T-cell (primary cell): ENCODE data around the gene PSEN1. TPM values are rescaled to one million over a fixed set of nuclear protein-coding genes. Genes with fewer than 3 reads are reported as not detected.
A peak's percentile ranks its signal among the peaks of the same experiment; 100 is the strongest.

Experiments
- ATAC-seq, 4 experiments: fragments of 200-7000 bp in 3 of 4; fragments of 150-1000 bp in 1 of 4; cut with Tn5 transposase; replicated peaks in 1 of 4; 1 replicate in 3 of 4; 2 replicates in 1 of 4; pipeline ENCODE4 v1.10.0; 2021; ENCODE audit warnings: moderate library complexity in 3 of 4, mild to moderate bottlenecking in 2 of 4, moderate number of reproducible peaks in 1 of 4
- CTCF ChIA-PET, 2 donors: fragments of 300-600 bp; sonication (Branson Sonifier 250); formaldehyde crosslinking; loops; one replicate each; lab custom pipeline; 2022; ENCODE audit warnings: antibody characterized with exemption in 2 of 2; lab: Charles Lee
- POLR2A ChIA-PET, 2 donors: fragments of 300-600 bp; sonication (Branson Sonifier 250); formaldehyde crosslinking; loops; one replicate each; lab custom pipeline; 2022; ENCODE audit warnings: antibody characterized with exemption in 2 of 2; lab: Charles Lee
- DNase-seq, 35 experiments: peaks; one replicate each; pipeline versions ENCODE4 v3.0.0 to v3.0.0-alpha.2; 2013 to 2023
- H3K27ac ChIP-seq: one replicate; pipeline ENCODE4 v1.5.1; 2013; ENCODE audit warnings: low read length
- H3K27me3 ChIP-seq, 2 experiments: replicated peaks in 1 of 2; 1 replicate in 1 of 2; 2 replicates in 1 of 2; pipeline versions ENCODE4 v1.6.1 to v1.7.0; 2013; ENCODE audit warnings: low read length in 1 of 2, mixed read lengths in 1 of 2; ENCODE audit not compliant: control insufficient read depth in 2 of 2, insufficient read depth in 2 of 2; ENCODE audit errors: extremely low read depth in 1 of 2
- H3K36me3 ChIP-seq, 2 donors: 1 replicate in 1 of 2; 2 replicates in 1 of 2; pipeline versions ENCODE4 v1.6.1 to v1.7.0; 2013; ENCODE audit warnings: low read length in 1 of 2; ENCODE audit not compliant: control insufficient read depth in 2 of 2, insufficient read depth in 1 of 2; ENCODE audit errors: extremely low read depth in 1 of 2
- H3K4me1 ChIP-seq, 2 experiments: 1 replicate in 1 of 2; 2 replicates in 1 of 2; pipeline versions ENCODE4 v1.6.1 to v1.7.0; 2013; ENCODE audit warnings: low read length in 2 of 2, mixed read lengths in 1 of 2; ENCODE audit not compliant: insufficient read depth in 2 of 2, control insufficient read depth in 1 of 2; ENCODE audit errors: extremely low read depth in 1 of 2
- H3K4me3 ChIP-seq, 2 donors: 1 replicate in 1 of 2; 2 replicates in 1 of 2; pipeline versions ENCODE4 v1.5.1 to v1.7.0; 2013; ENCODE audit warnings: mild to moderate bottlenecking in 2 of 2, low read length in 1 of 2, moderate library complexity in 1 of 2; ENCODE audit not compliant: control insufficient read depth in 1 of 2; ENCODE audit errors: extremely low read depth in 1 of 2
- H3K9me3 ChIP-seq: 2 replicates; pipeline ENCODE4 v1.7.0; 2013
- H3K27ac Mint-ChIP-seq, 2 donors: one replicate each; pipeline ENCODE4 v1.8.0; 2020 to 2021; ENCODE audit warnings: mild to moderate bottlenecking in 2 of 2, mixed read lengths in 2 of 2
- H3K27me3 Mint-ChIP-seq, 2 donors: one replicate each; pipeline ENCODE4 v1.8.0; 2021 to 2022; ENCODE audit warnings: mixed read lengths in 2 of 2
- H3K36me3 Mint-ChIP-seq: one replicate; pipeline ENCODE4 v1.8.0; 2021; ENCODE audit warnings: mixed read lengths
- H3K4me1 Mint-ChIP-seq, 3 donors: one replicate each; pipeline ENCODE4 v1.8.0; 2020 to 2022; ENCODE audit warnings: mixed read lengths in 3 of 3, mild to moderate bottlenecking in 1 of 3
- H3K4me3 Mint-ChIP-seq, 3 donors: one replicate each; pipeline ENCODE4 v1.8.0; 2020 to 2022; ENCODE audit warnings: mild to moderate bottlenecking in 3 of 3, mixed read lengths in 3 of 3, moderate library complexity in 3 of 3
- H3K9me3 Mint-ChIP-seq, 3 donors: one replicate each; pipeline ENCODE4 v1.8.0; 2020 to 2022; ENCODE audit warnings: mixed read lengths in 3 of 3
- WGBS: methylation state at CpG from one replicate; pipeline ENCODE4 v1.1.5; 2013; ENCODE audit warnings: missing lambda C conversion rate; ENCODE audit not compliant: insufficient coverage; 5-methylcytosine and 5-hydroxymethylcytosine counted together
- total RNA-seq, 35 experiments: library from RNA in 6 of 35; stranded (reverse) in 6 of 35; fragments of 120-200 nt in 1 of 35; gene quantifications; one replicate each; pipeline versions ENCODE4 v1.2.1 to v1.2.4 and lab custom pipeline; 2013 to 2026

PSEN1 gene
- total RNA-seq, 5 donors from 2014 or later (not counting 1 experiment from before 2014, with no cell fraction given) = 31.7 to 49.2 (median 37.9) TPM

- Histone ChIP-seq H3K36me3 (peaks cover 16 to 87% of the 10 kb centered on the region in 2 donors), H3K4me1 (no peaks in the 10 kb centered on the region), H3K4me3 (no peak overlapping the region), H3K27me3 (no peaks in the 10 kb centered on the region), H3K27ac (no peak overlapping the region), H3K9me3 (no peaks in the 10 kb centered on the region)
- Mint-ChIP-seq H3K36me3 (peaks cover 46% of the 10 kb centered on the region), H3K27me3 (no peaks in the 10 kb centered on the region), H3K4me3 (no peak overlapping the region), H3K4me1 (peaks cover 0 to 6% (median 0%) of the 10 kb centered on the region in 3 donors), H3K9me3 (no peaks in the 10 kb centered on the region), H3K27ac (no peak overlapping the region)
- CTCF ChIA-PET = no interaction called here
- POLR2A ChIA-PET = interaction anchor here (0.7 to 1.1 kb wide), 3 partner anchors 17 to 124 kb away, joined by 3 to 4 read pairs (median 4); no protein-coding TSS in a partner anchor
- DNase-seq (no peak), ATAC-seq (no peak)
- 100% methylated on average over 13 of the region's 16 CpGs for WGBS
Measured at GRCh38 chr14:73105727-73106126, 30.6 kb upstream of the PSEN1 start.

- CTCF ChIA-PET = no interaction called here
- peaks cover 53% of the 10 kb centered on the region for H3K36me3 Mint-ChIP-seq
Measured at GRCh38 chr14:73116079-73116665, 20.1 kb upstream of the PSEN1 start.

GRCh38 chr14:73124180-73124894 lies 12.0 kb upstream of the PSEN1 start:
- Mint-ChIP-seq H3K4me1 (peaks cover 0 to 3% (median 2%) of the 10 kb centered on the region in 3 donors), H3K4me3 (no peak overlapping the region), H3K36me3 (peaks cover 33% of the 10 kb centered on the region), H3K9me3 (no peaks in the 10 kb centered on the region), H3K27ac (peak overlapping the region; percentile 13 to 23), H3K27me3 (no peaks in the 10 kb centered on the region)
- Histone ChIP-seq H3K27ac (no peak overlapping the region), H3K9me3 (no peaks in the 10 kb centered on the region), H3K4me3 (no peak overlapping the region), H3K36me3 (peaks cover 5 to 34% of the 10 kb centered on the region in 2 donors), H3K27me3 (no peaks in the 10 kb centered on the region), H3K4me1 (peaks cover 0 to 2% of the 10 kb centered on the region in 2 experiments)
- ChIA-PET POLR2A (interaction anchor here (0.6 to 0.7 kb wide), 5 partner anchors 11 to 1638 kb away, joined by 3 to 5 read pairs (median 3); partner anchors contain the start of genes NUMB (in 1 of the 2) and PSEN1 (in 1 of the 2)), CTCF (no interaction called here)
- 100% methylated on average over 2 of the region's 6 CpGs for WGBS
- DNase-seq (no peak), ATAC-seq (no peak)

More at GRCh38 chr14:73116079-73116665, 20.1 kb upstream of the PSEN1 start:
- Mint-ChIP-seq H3K4me1 (peaks cover 6 to 13% (median 13%) of the 10 kb centered on the region in 3 donors), H3K27me3 (no peaks in the 10 kb centered on the region), H3K4me3 (no peak overlapping the region), H3K9me3 (no peaks in the 10 kb centered on the region), H3K27ac (peak overlapping the region in 1 of 2 donors; percentile 10)
- Histone ChIP-seq H3K4me3 (no peak overlapping the region), H3K4me1 (no peaks in the 10 kb centered on the region), H3K36me3 (peaks cover 6 to 85% of the 10 kb centered on the region in 2 donors), H3K9me3 (no peaks in the 10 kb centered on the region), H3K27me3 (no peaks in the 10 kb centered on the region), H3K27ac (no peak overlapping the region)
- POLR2A ChIA-PET = interaction anchor here (0.6 kb wide), 2 partner anchors 9 to 18 kb away, joined by 3 to 4 read pairs; no protein-coding TSS in a partner anchor
- DNase-seq = no peak
- ATAC-seq = no peak
- 100% methylated on average over 4 of the region's 6 CpGs for WGBS

GRCh38 chr14:73125169-73125588 lies 11.1 kb upstream of the PSEN1 start:
- H3K4me1 ChIP-seq = peaks cover 0 to 2% of the 10 kb centered on the region in 2 experiments
- Mint-ChIP-seq H3K36me3 (peaks cover 26% of the 10 kb centered on the region), H3K9me3 (no peaks in the 10 kb centered on the region), H3K27me3 (no peaks in the 10 kb centered on the region), H3K4me3 (no peak overlapping the region), H3K4me1 (peaks cover 0 to 3% (median 2%) of the 10 kb centered on the region in 3 donors), H3K27ac (peak overlapping the region in 1 of 2 donors; percentile 13)
- ChIA-PET POLR2A (interaction anchor here in 1 of 2 donors (1.1 kb wide), 1 partner anchor 20 kb away, joined by 4 read pairs; no protein-coding TSS in a partner anchor), CTCF (no interaction called here)
- 100% methylated on average over 3 of the region's 5 CpGs for WGBS
- no peak overlapping the region for H3K4me3 ChIP-seq
- no peaks in the 10 kb centered on the region for H3K27me3 ChIP-seq
- DNase-seq (no peak), ATAC-seq (no peak)
- peaks cover 0 to 26% of the 10 kb centered on the region in 2 donors for H3K36me3 ChIP-seq
- H3K9me3 ChIP-seq = no peaks in the 10 kb centered on the region
- H3K27ac ChIP-seq = no peak overlapping the region

- peaks cover 0 to 2% of the 10 kb centered on the region in 2 experiments for H3K4me1 ChIP-seq
- H3K27ac ChIP-seq = no peak overlapping the region
- no peak overlapping the region for H3K4me3 ChIP-seq
- CTCF ChIA-PET = no interaction called here
- no peaks in the 10 kb centered on the region for H3K9me3 ChIP-seq
- DNase-seq (no peak), ATAC-seq (no peak)
- no peaks in the 10 kb centered on the region for H3K27me3 ChIP-seq
- WGBS = no CpG with 5 or more reads among the region's 3 CpGs
- Mint-ChIP-seq H3K4me3 (no peak overlapping the region), H3K27me3 (no peaks in the 10 kb centered on the region), H3K36me3 (peaks cover 22% of the 10 kb centered on the region), H3K4me1 (peaks cover 0 to 3% (median 2%) of the 10 kb centered on the region in 3 donors), H3K9me3 (no peaks in the 10 kb centered on the region), H3K27ac (peak overlapping the region in 1 of 2 donors; percentile 52)
- POLR2A ChIA-PET = interaction anchor here in 1 of 2 donors (0.6 to 1.1 kb wide), 2 partner anchors 17 to 20 kb away, joined by 3 to 4 read pairs; no protein-coding TSS in a partner anchor
- peaks cover 0 to 20% of the 10 kb centered on the region in 2 donors for H3K36me3 ChIP-seq
Measured at GRCh38 chr14:73125746-73126145, 10.6 kb upstream of the PSEN1 start.

- H3K36me3 Mint-ChIP-seq = peaks cover 11% of the 10 kb centered on the region
- H3K9me3 ChIP-seq = no peaks in the 10 kb centered on the region
- H3K27ac ChIP-seq = no peak overlapping the region
- CTCF ChIA-PET = no interaction called here
- no peak overlapping the region for H3K4me3 ChIP-seq
- H3K27me3 ChIP-seq = no peaks in the 10 kb centered on the region
- POLR2A ChIA-PET = interaction anchor here in 1 of 2 donors (0.6 kb wide), 1 partner anchor 16 kb away, joined by 3 read pairs; no protein-coding TSS in a partner anchor
- H3K27ac Mint-ChIP-seq = no peak overlapping the region
- peaks cover 5 to 21% of the 10 kb centered on the region in 2 experiments for H3K4me1 ChIP-seq
- H3K27me3 Mint-ChIP-seq = no peaks in the 10 kb centered on the region
- peaks cover 15 to 21% (median 20%) of the 10 kb centered on the region in 3 donors for H3K4me1 Mint-ChIP-seq
- no peak overlapping the region for H3K4me3 Mint-ChIP-seq
- peaks cover 7 to 14% (median 13%) of the 10 kb centered on the region in 3 donors for H3K9me3 Mint-ChIP-seq
- no peaks in the 10 kb centered on the region for H3K36me3 ChIP-seq
- DNase-seq = no peak
- 100% methylated on average over 3 of the region's 3 CpGs for WGBS
- no peak for ATAC-seq
Measured at GRCh38 chr14:73133795-73134194, 2.5 kb upstream of the PSEN1 start.
